ENCODE results near the gene RHOT2. TPM values are rescaled to one million over a fixed set of nuclear protein-coding genes. Genes with fewer than 3 reads are reported as not detected.

RHOT2 gene
- total RNA-seq, 1 donor from 2014 or later = 207 TPM

DNA sequence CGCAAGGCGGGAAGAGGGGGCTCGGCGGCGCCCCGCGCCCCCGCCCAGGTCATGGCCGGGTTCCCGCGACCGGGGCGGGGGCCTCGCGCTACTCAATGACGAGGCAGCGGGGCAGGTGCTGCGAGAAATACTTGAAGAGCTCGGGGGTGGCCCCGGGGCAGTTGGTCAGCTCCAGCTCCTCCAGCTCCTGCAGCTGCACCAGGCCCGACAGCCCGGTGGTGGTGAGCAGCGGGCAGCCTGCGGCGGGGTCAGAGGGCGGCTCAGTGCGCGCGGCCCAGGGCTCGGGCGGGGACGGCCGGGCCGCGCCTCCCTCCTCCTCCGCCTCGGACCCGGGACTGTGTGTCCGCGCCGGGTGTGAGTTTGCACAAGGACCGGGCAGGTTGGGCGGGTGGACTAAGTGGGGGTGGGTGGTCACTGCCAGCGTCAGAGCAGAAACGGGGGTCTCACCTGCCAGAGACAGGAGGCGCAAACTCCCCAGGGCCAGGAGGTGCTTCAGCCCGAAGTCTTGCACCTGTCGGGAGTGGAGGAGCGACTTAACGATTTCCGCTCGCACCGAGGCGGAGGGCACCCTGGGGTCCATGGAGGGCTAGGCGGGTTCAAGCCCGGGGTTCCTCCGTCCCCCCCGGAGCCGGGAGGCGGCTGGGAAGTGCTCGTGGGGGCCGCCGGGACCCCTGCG, 26.4 kb downstream of the RHOT2 start:
- peaks cover 80% of the 10 kb centered on the region for H3K27me3 Mint-ChIP-seq (ENCODE audit: low read depth)
- TF ChIP-seq, protein P1, sequence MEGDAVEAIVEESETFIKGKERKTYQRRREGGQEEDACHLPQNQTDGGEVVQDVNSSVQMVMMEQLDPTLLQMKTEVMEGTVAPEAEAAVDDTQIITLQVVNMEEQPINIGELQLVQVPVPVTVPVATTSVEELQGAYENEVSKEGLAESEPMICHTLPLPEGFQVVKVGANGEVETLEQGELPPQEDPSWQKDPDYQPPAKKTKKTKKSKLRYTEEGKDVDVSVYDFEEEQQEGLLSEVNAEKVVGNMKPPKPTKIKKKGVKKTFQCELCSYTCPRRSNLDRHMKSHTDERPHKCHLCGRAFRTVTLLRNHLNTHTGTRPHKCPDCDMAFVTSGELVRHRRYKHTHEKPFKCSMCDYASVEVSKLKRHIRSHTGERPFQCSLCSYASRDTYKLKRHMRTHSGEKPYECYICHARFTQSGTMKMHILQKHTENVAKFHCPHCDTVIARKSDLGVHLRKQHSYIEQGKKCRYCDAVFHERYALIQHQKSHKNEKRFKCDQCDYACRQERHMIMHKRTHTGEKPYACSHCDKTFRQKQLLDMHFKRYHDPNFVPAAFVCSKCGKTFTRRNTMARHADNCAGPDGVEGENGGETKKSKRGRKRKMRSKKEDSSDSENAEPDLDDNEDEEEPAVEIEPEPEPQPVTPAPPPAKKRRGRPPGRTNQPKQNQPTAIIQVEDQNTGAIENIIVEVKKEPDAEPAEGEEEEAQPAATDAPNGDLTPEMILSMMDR (IDR thresholded peaks at IDR 0.05; ENCODE audit: unreplicated experiment) = no peak
- no peaks in the 10 kb centered on the region for H3K9me3 Mint-ChIP-seq
- H3K36me3 Mint-ChIP-seq = no peaks in the 10 kb centered on the region
- H3K27ac Mint-ChIP-seq = no peak overlapping the region
- DNase-seq (ENCODE audit: low spot score in 2 of 2, unreplicated experiment in 2 of 2) = no peak
- peaks cover 12% of the 10 kb centered on the region for H3K4me1 Mint-ChIP-seq
- H3K4me3 Mint-ChIP-seq = peak overlapping the region; percentile 28

- peaks cover 6% of the 10 kb centered on the region for H3K4me1 Mint-ChIP-seq
- TF ChIP-seq, protein P1 (IDR thresholded peaks at IDR 0.05; ENCODE audit: unreplicated experiment) = no peak
- DNase-seq (ENCODE audit: low spot score in 2 of 2, unreplicated experiment in 2 of 2) = no peak
- no peaks in the 10 kb centered on the region for H3K36me3 Mint-ChIP-seq
- peaks cover 86% of the 10 kb centered on the region for H3K27me3 Mint-ChIP-seq (ENCODE audit: low read depth)
- H3K9me3 Mint-ChIP-seq = no peaks in the 10 kb centered on the region
- H3K4me3 Mint-ChIP-seq = no peak overlapping the region
- no peak overlapping the region for H3K27ac Mint-ChIP-seq
Measured at GRCh38 chr16:694863-695354, 27.0 kb downstream of the RHOT2 start.

GRCh38 chr16:695355-696089, 27.6 kb downstream of the RHOT2 start:
- Mint-ChIP-seq H3K4me1 (peaks cover 5% of the 10 kb centered on the region), H3K36me3 (no peaks in the 10 kb centered on the region), H3K27ac (no peak overlapping the region), H3K4me3 (peak overlapping the region; percentile 31), H3K9me3 (no peaks in the 10 kb centered on the region), H3K27me3 (ENCODE audit: low read depth) (peaks cover 90% of the 10 kb centered on the region)
- TF ChIP-seq, protein P1 (IDR thresholded peaks at IDR 0.05; ENCODE audit: unreplicated experiment) = no peak
- no peak for DNase-seq (ENCODE audit: low spot score in 2 of 2, unreplicated experiment in 2 of 2)

- TF ChIP-seq, protein P1 (IDR thresholded peaks at IDR 0.05; ENCODE audit: unreplicated experiment) = no peak
- no peak overlapping the region for H3K4me3 Mint-ChIP-seq
- H3K4me1 Mint-ChIP-seq = peaks cover 5% of the 10 kb centered on the region
- peaks cover 93% of the 10 kb centered on the region for H3K27me3 Mint-ChIP-seq (ENCODE audit: low read depth)
- H3K27ac Mint-ChIP-seq = no peak overlapping the region
- no peaks in the 10 kb centered on the region for H3K9me3 Mint-ChIP-seq
- DNase-seq (ENCODE audit: low spot score in 2 of 2, unreplicated experiment in 2 of 2) = no peak
- H3K36me3 Mint-ChIP-seq = no peaks in the 10 kb centered on the region
Measured at GRCh38 chr16:698911-699671, 31.2 kb downstream of the RHOT2 start.

- H3K36me3 Mint-ChIP-seq = no peaks in the 10 kb centered on the region
- H3K9me3 Mint-ChIP-seq = no peaks in the 10 kb centered on the region
- H3K4me1 Mint-ChIP-seq = no peaks in the 10 kb centered on the region
- peak; percentile 69 to 87 for DNase-seq (ENCODE audit: low spot score in 2 of 2, unreplicated experiment in 2 of 2)
- no peak overlapping the region for H3K4me3 Mint-ChIP-seq
- H3K27me3 Mint-ChIP-seq (ENCODE audit: low read depth) = peaks cover 85% of the 10 kb centered on the region
- TF ChIP-seq, protein P1 (IDR thresholded peaks at IDR 0.05; ENCODE audit: unreplicated experiment) = no peak
- H3K27ac Mint-ChIP-seq = no peak overlapping the region
Measured at GRCh38 chr16:700684-701584, 33.0 kb downstream of the RHOT2 start.
